T-cell (primary cell): Measurements from ENCODE around the gene RARB. TPM values are rescaled to one million over a fixed set of nuclear protein-coding genes. Genes with fewer than 3 reads are reported as not detected.

Experiments used
- ATAC-seq, 4 experiments: fragments of 200-7000 bp in 3 of 4; fragments of 150-1000 bp in 1 of 4; cut with Tn5 transposase; replicated peaks in 1 of 4; 1 replicate in 3 of 4; 2 replicates in 1 of 4; pipeline ENCODE4 v1.10.0; 2021; ENCODE audit warnings: moderate library complexity in 3 of 4, mild to moderate bottlenecking in 2 of 4, moderate number of reproducible peaks in 1 of 4
- CTCF ChIA-PET, 2 donors: fragments of 300-600 bp; sonication (Branson Sonifier 250); formaldehyde crosslinking; loops; one replicate each; lab custom pipeline; 2022; ENCODE audit warnings: antibody characterized with exemption in 2 of 2; lab: Charles Lee
- POLR2A ChIA-PET, 2 donors: fragments of 300-600 bp; sonication (Branson Sonifier 250); formaldehyde crosslinking; loops; one replicate each; lab custom pipeline; 2022; ENCODE audit warnings: antibody characterized with exemption in 2 of 2; lab: Charles Lee
- DNase-seq, 35 experiments: peaks; one replicate each; pipeline versions ENCODE4 v3.0.0 to v3.0.0-alpha.2; 2013 to 2023
- H3K27ac ChIP-seq: one replicate; pipeline ENCODE4 v1.5.1; 2013; ENCODE audit warnings: low read length
- H3K27me3 ChIP-seq, 2 experiments: replicated peaks in 1 of 2; 1 replicate in 1 of 2; 2 replicates in 1 of 2; pipeline versions ENCODE4 v1.6.1 to v1.7.0; 2013; ENCODE audit warnings: low read length in 1 of 2, mixed read lengths in 1 of 2; ENCODE audit not compliant: control insufficient read depth in 2 of 2, insufficient read depth in 2 of 2; ENCODE audit errors: extremely low read depth in 1 of 2
- H3K36me3 ChIP-seq, 2 donors: 1 replicate in 1 of 2; 2 replicates in 1 of 2; pipeline versions ENCODE4 v1.6.1 to v1.7.0; 2013; ENCODE audit warnings: low read length in 1 of 2; ENCODE audit not compliant: control insufficient read depth in 2 of 2, insufficient read depth in 1 of 2; ENCODE audit errors: extremely low read depth in 1 of 2
- H3K4me1 ChIP-seq, 2 experiments: 1 replicate in 1 of 2; 2 replicates in 1 of 2; pipeline versions ENCODE4 v1.6.1 to v1.7.0; 2013; ENCODE audit warnings: low read length in 2 of 2, mixed read lengths in 1 of 2; ENCODE audit not compliant: insufficient read depth in 2 of 2, control insufficient read depth in 1 of 2; ENCODE audit errors: extremely low read depth in 1 of 2
- H3K4me3 ChIP-seq, 2 donors: 1 replicate in 1 of 2; 2 replicates in 1 of 2; pipeline versions ENCODE4 v1.5.1 to v1.7.0; 2013; ENCODE audit warnings: mild to moderate bottlenecking in 2 of 2, low read length in 1 of 2, moderate library complexity in 1 of 2; ENCODE audit not compliant: control insufficient read depth in 1 of 2; ENCODE audit errors: extremely low read depth in 1 of 2
- H3K9me3 ChIP-seq: 2 replicates; pipeline ENCODE4 v1.7.0; 2013
- H3K27ac Mint-ChIP-seq, 2 donors: one replicate each; pipeline ENCODE4 v1.8.0; 2020 to 2021; ENCODE audit warnings: mild to moderate bottlenecking in 2 of 2, mixed read lengths in 2 of 2
- H3K27me3 Mint-ChIP-seq, 2 donors: one replicate each; pipeline ENCODE4 v1.8.0; 2021 to 2022; ENCODE audit warnings: mixed read lengths in 2 of 2
- H3K36me3 Mint-ChIP-seq: one replicate; pipeline ENCODE4 v1.8.0; 2021; ENCODE audit warnings: mixed read lengths
- H3K4me1 Mint-ChIP-seq, 3 donors: one replicate each; pipeline ENCODE4 v1.8.0; 2020 to 2022; ENCODE audit warnings: mixed read lengths in 3 of 3, mild to moderate bottlenecking in 1 of 3
- H3K4me3 Mint-ChIP-seq, 3 donors: one replicate each; pipeline ENCODE4 v1.8.0; 2020 to 2022; ENCODE audit warnings: mild to moderate bottlenecking in 3 of 3, mixed read lengths in 3 of 3, moderate library complexity in 3 of 3
- H3K9me3 Mint-ChIP-seq, 3 donors: one replicate each; pipeline ENCODE4 v1.8.0; 2020 to 2022; ENCODE audit warnings: mixed read lengths in 3 of 3
- WGBS: methylation state at CpG from one replicate; pipeline ENCODE4 v1.1.5; 2013; ENCODE audit warnings: missing lambda C conversion rate; ENCODE audit not compliant: insufficient coverage; 5-methylcytosine and 5-hydroxymethylcytosine counted together
- total RNA-seq, 35 experiments: library from RNA in 6 of 35; stranded (reverse) in 6 of 35; fragments of 120-200 nt in 1 of 35; gene quantifications; one replicate each; pipeline versions ENCODE4 v1.2.1 to v1.2.4 and lab custom pipeline; 2013 to 2026

The RARB gene
- total RNA-seq, 5 donors from 2014 or later (not counting 1 experiment from before 2014, with no cell fraction given): not detected

- H3K27me3 Mint-ChIP-seq: peaks cover 3% of the 10 kb centered on the region in 2 donors
- ATAC-seq (no peak), DNase-seq (no peak)
- no peaks in the 10 kb centered on the region for H3K36me3 Mint-ChIP-seq
- H3K27ac Mint-ChIP-seq: no peak overlapping the region
- no peak overlapping the region for H3K4me3 ChIP-seq
- CTCF ChIA-PET: no interaction called here
- no peaks in the 10 kb centered on the region for H3K4me1 Mint-ChIP-seq
- H3K27me3 ChIP-seq: no peaks in the 10 kb centered on the region
- H3K4me3 Mint-ChIP-seq: no peak overlapping the region
- POLR2A ChIA-PET: no interaction called here
- H3K4me1 ChIP-seq: no peaks in the 10 kb centered on the region
- no peaks in the 10 kb centered on the region for H3K36me3 ChIP-seq
- no peak overlapping the region for H3K27ac ChIP-seq
- WGBS: no CpG with 5 or more reads among the region's 8 CpGs
- no peaks in the 10 kb centered on the region for H3K9me3 ChIP-seq
- H3K9me3 Mint-ChIP-seq: no peaks in the 10 kb centered on the region
These were observed 21.8 kb downstream of the RARB start for GRCh38 chr3:25449857-25450256.

DNA sequence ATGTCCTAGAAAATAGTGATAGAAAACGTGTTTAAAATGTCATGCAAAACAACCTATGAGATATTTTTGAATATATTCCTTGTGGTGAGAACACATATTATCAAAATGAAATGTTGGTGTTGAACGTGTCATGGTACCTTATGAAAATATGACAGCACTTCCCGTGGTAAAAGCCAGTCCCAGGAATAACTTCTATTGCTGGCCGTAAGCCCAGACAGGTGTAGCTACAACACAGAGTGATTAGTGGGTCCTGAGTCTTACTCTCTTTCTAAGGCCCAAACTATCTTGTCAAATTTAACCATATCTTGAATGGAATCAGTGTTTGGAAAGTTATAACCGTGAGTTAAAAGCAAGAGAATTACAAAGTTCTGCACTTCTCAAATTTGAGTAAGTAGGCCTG is 24.1 kb downstream of the RARB start:
- Histone ChIP-seq H3K4me3 (no peak overlapping the region), H3K27ac (no peak overlapping the region), H3K27me3 (no peaks in the 10 kb centered on the region), H3K4me1 (no peaks in the 10 kb centered on the region), H3K9me3 (no peaks in the 10 kb centered on the region), H3K36me3 (no peaks in the 10 kb centered on the region)
- Mint-ChIP-seq H3K4me3 (no peak overlapping the region), H3K27me3 (peaks cover 3% of the 10 kb centered on the region in 2 donors), H3K4me1 (no peaks in the 10 kb centered on the region), H3K9me3 (no peaks in the 10 kb centered on the region), H3K27ac (no peak overlapping the region), H3K36me3 (no peaks in the 10 kb centered on the region)
- CTCF ChIA-PET: interaction anchor here in 1 of 2 donors (0.7 kb wide), 1 partner anchor 404 kb away, joined by 6 read pairs; no protein-coding TSS in a partner anchor
- WGBS: 84% methylated on average over 3 of the region's 5 CpGs
- POLR2A ChIA-PET: no interaction called here
- DNase-seq (no peak), ATAC-seq (no peak)

DNA sequence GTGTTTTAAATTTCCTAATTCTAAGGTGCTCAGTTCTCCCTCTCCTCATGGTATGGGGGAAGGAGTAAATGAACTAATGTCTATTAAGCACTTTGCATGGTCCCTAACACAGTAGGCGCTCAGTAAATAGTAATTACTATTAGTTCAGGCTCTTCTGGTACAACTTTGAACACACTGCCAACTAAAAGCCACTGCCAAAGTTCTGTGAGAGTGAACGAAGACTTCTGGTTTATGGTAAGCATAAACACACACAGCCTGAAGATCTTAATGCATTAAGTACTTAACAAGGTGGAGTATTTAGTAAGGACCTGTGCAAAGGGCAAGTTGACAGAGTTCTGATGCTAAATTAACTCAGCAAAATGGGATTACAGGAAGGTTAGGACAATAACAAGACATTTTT is 24.7 kb downstream of the RARB start:
- Histone ChIP-seq H3K36me3 (no peaks in the 10 kb centered on the region), H3K27ac (no peak overlapping the region), H3K9me3 (no peaks in the 10 kb centered on the region), H3K27me3 (no peaks in the 10 kb centered on the region), H3K4me1 (no peaks in the 10 kb centered on the region), H3K4me3 (no peak overlapping the region)
- ChIA-PET POLR2A (no interaction called here), CTCF (interaction anchor here in 1 of 2 donors (0.7 kb wide), 1 partner anchor 403 kb away, joined by 6 read pairs; no protein-coding TSS in a partner anchor)
- Mint-ChIP-seq H3K27ac (no peak overlapping the region), H3K9me3 (no peaks in the 10 kb centered on the region), H3K27me3 (peaks cover 3% of the 10 kb centered on the region in 2 donors), H3K36me3 (no peaks in the 10 kb centered on the region), H3K4me1 (no peaks in the 10 kb centered on the region), H3K4me3 (no peak overlapping the region)
- no peak for DNase-seq
- WGBS: no CpG with 5 or more reads among the region's 2 CpGs
- no peak for ATAC-seq

GRCh38 chr3:25453619-25454004 is 25.5 kb downstream of the RARB start:
- no peaks in the 10 kb centered on the region for H3K9me3 ChIP-seq
- H3K4me1 ChIP-seq: no peaks in the 10 kb centered on the region
- Mint-ChIP-seq H3K4me1 (no peaks in the 10 kb centered on the region), H3K27ac (no peak overlapping the region), H3K9me3 (no peaks in the 10 kb centered on the region), H3K36me3 (no peaks in the 10 kb centered on the region), H3K27me3 (peaks cover 3% of the 10 kb centered on the region in 2 donors), H3K4me3 (no peak overlapping the region)
- no peaks in the 10 kb centered on the region for H3K27me3 ChIP-seq
- no peaks in the 10 kb centered on the region for H3K36me3 ChIP-seq
- 79% methylated on average over 4 of the region's 6 CpGs for WGBS
- H3K27ac ChIP-seq: no peak overlapping the region
- POLR2A ChIA-PET: no interaction called here
- ATAC-seq: no peak
- DNase-seq: no peak
- CTCF ChIA-PET: no interaction called here
- no peak overlapping the region for H3K4me3 ChIP-seq

GRCh38 chr3:25454005-25454927 is 26.2 kb downstream of the RARB start:
- Mint-ChIP-seq H3K4me3 (no peak overlapping the region), H3K9me3 (no peaks in the 10 kb centered on the region), H3K4me1 (no peaks in the 10 kb centered on the region), H3K36me3 (no peaks in the 10 kb centered on the region), H3K27me3 (peaks cover 3% of the 10 kb centered on the region in 2 donors), H3K27ac (no peak overlapping the region)
- ChIA-PET CTCF (no interaction called here), POLR2A (interaction anchor here in 1 of 2 donors (0.5 kb wide), 1 partner anchor 267 kb away, joined by 3 read pairs; no protein-coding TSS in a partner anchor)
- H3K9me3 ChIP-seq: no peaks in the 10 kb centered on the region
- H3K27me3 ChIP-seq: no peaks in the 10 kb centered on the region
- whole genome bisulfite sequencing: 86% methylated on average over 9 of the region's 16 CpGs
- H3K36me3 ChIP-seq: no peaks in the 10 kb centered on the region
- no peaks in the 10 kb centered on the region for H3K4me1 ChIP-seq
- H3K4me3 ChIP-seq: no peak overlapping the region
- H3K27ac ChIP-seq: no peak overlapping the region
- DNase-seq: no peak
- no peak for ATAC-seq

GRCh38 chr3:25455441-25456132 is 27.5 kb downstream of the RARB start:
- Mint-ChIP-seq H3K4me1 (no peaks in the 10 kb centered on the region), H3K9me3 (no peaks in the 10 kb centered on the region), H3K27me3 (peaks cover 3% of the 10 kb centered on the region in 2 donors), H3K4me3 (no peak overlapping the region), H3K36me3 (no peaks in the 10 kb centered on the region), H3K27ac (no peak overlapping the region)
- no peak for ATAC-seq
- CTCF ChIA-PET: no interaction called here
- WGBS: 96% methylated on average over 5 of the region's 8 CpGs
- H3K27me3 ChIP-seq: no peaks in the 10 kb centered on the region
- no peak for DNase-seq
- no peaks in the 10 kb centered on the region for H3K4me1 ChIP-seq
- no peak overlapping the region for H3K27ac ChIP-seq
- no peak overlapping the region for H3K4me3 ChIP-seq
- no peaks in the 10 kb centered on the region for H3K36me3 ChIP-seq
- POLR2A ChIA-PET: no interaction called here
- no peaks in the 10 kb centered on the region for H3K9me3 ChIP-seq
